GM19397 (cell line): ENCODE data around the gene A3GALT2.

Experiments
- ATAC-seq: cut with Tn5 transposase; IDR thresholded peaks from one replicate; pipeline ENCODE4 v1.9.1; 2021; ENCODE audit warnings: mild to moderate bottlenecking, moderate library complexity; ENCODE audit not compliant: unreplicated experiment

Gene A3GALT2

GRCh38 chr1:33273406-33273805 is 47.5 kb downstream of the A3GALT2 start:
- no peak for ATAC-seq

GRCh38 chr1:33272930-33273329 is 48.0 kb downstream of the A3GALT2 start:
- ATAC-seq = no peak

GRCh38 chr1:33272509-33272908 is 48.4 kb downstream of the A3GALT2 start:
- no peak for ATAC-seq

- ATAC-seq = no peak
Observed at GRCh38 chr1:33271666-33272505, 49.0 kb downstream of the A3GALT2 start.

- ATAC-seq = no peak
Observed at GRCh38 chr1:33270808-33271465, 50.0 kb downstream of the A3GALT2 start.

GRCh38 chr1:33270379-33270778 is 50.5 kb downstream of the A3GALT2 start:
- no peak for ATAC-seq

- no peak for ATAC-seq
Observed at GRCh38 chr1:33269621-33270020, 51.3 kb downstream of the A3GALT2 start.

- no peak for ATAC-seq
Observed at GRCh38 chr1:33268927-33269610, 51.8 kb downstream of the A3GALT2 start.

GRCh38 chr1:33268457-33268856 is 52.4 kb downstream of the A3GALT2 start:
- no peak for ATAC-seq

GRCh38 chr1:33267468-33268205 is 53.3 kb downstream of the A3GALT2 start:
- ATAC-seq = no peak

- no peak for ATAC-seq
Observed at GRCh38 chr1:33266766-33267165, 54.1 kb downstream of the A3GALT2 start.

GRCh38 chr1:33265780-33266605 is 54.9 kb downstream of the A3GALT2 start:
- ATAC-seq = no peak

- no peak for ATAC-seq
Observed at GRCh38 chr1:33263890-33264504, 56.9 kb downstream of the A3GALT2 start.

GRCh38 chr1:33261344-33261743 is 59.6 kb downstream of the A3GALT2 start:
- ATAC-seq = no peak

- no peak for ATAC-seq
Observed at GRCh38 chr1:33260439-33260838, 60.5 kb downstream of the A3GALT2 start.

- ATAC-seq = no peak
Observed at GRCh38 chr1:33259879-33260278, 61.0 kb downstream of the A3GALT2 start.

- no peak for ATAC-seq
Observed at GRCh38 chr1:33258788-33259274, 62.1 kb downstream of the A3GALT2 start.

- ATAC-seq = no peak
Observed at GRCh38 chr1:33257772-33258712, 62.9 kb downstream of the A3GALT2 start.
